Osteoblast (primary cell): Measurements from ENCODE around the gene TENM4. TPM values are rescaled to one million over a fixed set of nuclear protein-coding genes. Genes with fewer than 3 reads are reported as not detected.

ENCODE experiments used
- DNase-seq: peaks from one replicate; pipeline ENCODE4 v3.0.0; 2011; ENCODE audit warnings: low spot score, mixed read lengths; ENCODE audit not compliant: insufficient read length; ENCODE audit errors: missing footprints
- H2AFZ ChIP-seq: 2 replicates; pipeline ENCODE4 v1.6.0; 2011; ENCODE audit warnings: mild to moderate bottlenecking, low read length
- H3K27ac ChIP-seq: 2 replicates; pipeline ENCODE4 v1.5.1; 2011; ENCODE audit warnings: mild to moderate bottlenecking, low read depth, low read length, moderate library complexity
- H3K27me3 ChIP-seq: 2 replicates; pipeline ENCODE4 v1.6.0; 2012; ENCODE audit warnings: mild to moderate bottlenecking, control low read depth, inconsistent platforms, low read length, moderate library complexity; ENCODE audit not compliant: insufficient read depth
- H3K36me3 ChIP-seq: 2 replicates; pipeline ENCODE4 v1.5.1; 2011; ENCODE audit warnings: mild to moderate bottlenecking, low read length, control low read depth, moderate library complexity; ENCODE audit not compliant: insufficient read depth
- H3K4me1 ChIP-seq: 2 replicates; pipeline ENCODE4 v1.5.1; 2011; ENCODE audit warnings: mild to moderate bottlenecking, low read length, control low read depth, moderate library complexity; ENCODE audit not compliant: insufficient read depth
- H3K4me2 ChIP-seq: 2 replicates; pipeline ENCODE4 v1.6.0; 2011; ENCODE audit warnings: mild to moderate bottlenecking, low read length; ENCODE audit not compliant: insufficient read depth
- H3K4me3 ChIP-seq: fragments of 200-600 bp; sonication (generic); 3 replicates; pipeline ENCODE4 v1.5.1; 2012; ENCODE audit warnings: mild to moderate bottlenecking, low read length, inconsistent platforms; ENCODE audit not compliant: insufficient read depth
- H3K79me2 ChIP-seq: 2 replicates; pipeline ENCODE4 v1.6.0; 2012; ENCODE audit warnings: mild to moderate bottlenecking, low read length, control low read depth, inconsistent platforms; ENCODE audit not compliant: insufficient read depth
- H3K9me3 ChIP-seq: 2 replicates; pipeline ENCODE4 v1.5.1; 2011; ENCODE audit warnings: low read depth, low read length, control low read depth
- H4K20me1 ChIP-seq: 2 replicates; pipeline ENCODE4 v1.6.0; 2012; ENCODE audit warnings: mild to moderate bottlenecking, low read length, control low read depth; ENCODE audit not compliant: insufficient read depth
- total RNA-seq: library from RNA; depleted of rRNA; stranded (reverse); fragments of >200 nt; gene quantifications from 2 replicates; pipeline ENCODE4 v1.2.3, GENCODE V29; 2012
- TF ChIP-seq, protein P1 (sequence below): IDR thresholded peaks from 2 replicates; pipeline ENCODE4 v1.5.1; 2011; ENCODE audit warnings: mild to moderate bottlenecking, low read depth, low read length, moderate library complexity; ENCODE audit errors: extremely low read depth

Gene TENM4
- total RNA-seq, 1 donor: 63.3 TPM

DNA sequence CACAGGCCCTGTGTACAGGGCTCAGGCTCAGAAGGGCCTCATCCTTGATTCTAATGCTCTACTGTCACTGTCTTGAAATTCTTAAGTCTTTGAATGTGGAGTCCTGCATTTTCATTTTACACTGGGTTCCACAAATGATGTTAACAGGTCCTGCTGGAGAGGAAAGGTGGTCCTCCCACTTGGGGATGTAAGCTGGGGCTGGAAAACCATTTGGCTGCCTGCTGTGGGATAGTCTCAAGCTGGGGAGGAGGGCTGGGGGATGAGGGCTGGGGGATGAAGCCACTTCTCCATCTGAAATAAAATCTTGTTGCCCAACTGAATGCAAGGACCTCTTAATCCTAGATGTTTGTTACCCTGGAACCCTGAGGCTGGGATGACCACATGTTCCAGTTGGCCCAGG, 423.0 kb downstream of the TENM4 start:
- TF ChIP-seq, protein P1, sequence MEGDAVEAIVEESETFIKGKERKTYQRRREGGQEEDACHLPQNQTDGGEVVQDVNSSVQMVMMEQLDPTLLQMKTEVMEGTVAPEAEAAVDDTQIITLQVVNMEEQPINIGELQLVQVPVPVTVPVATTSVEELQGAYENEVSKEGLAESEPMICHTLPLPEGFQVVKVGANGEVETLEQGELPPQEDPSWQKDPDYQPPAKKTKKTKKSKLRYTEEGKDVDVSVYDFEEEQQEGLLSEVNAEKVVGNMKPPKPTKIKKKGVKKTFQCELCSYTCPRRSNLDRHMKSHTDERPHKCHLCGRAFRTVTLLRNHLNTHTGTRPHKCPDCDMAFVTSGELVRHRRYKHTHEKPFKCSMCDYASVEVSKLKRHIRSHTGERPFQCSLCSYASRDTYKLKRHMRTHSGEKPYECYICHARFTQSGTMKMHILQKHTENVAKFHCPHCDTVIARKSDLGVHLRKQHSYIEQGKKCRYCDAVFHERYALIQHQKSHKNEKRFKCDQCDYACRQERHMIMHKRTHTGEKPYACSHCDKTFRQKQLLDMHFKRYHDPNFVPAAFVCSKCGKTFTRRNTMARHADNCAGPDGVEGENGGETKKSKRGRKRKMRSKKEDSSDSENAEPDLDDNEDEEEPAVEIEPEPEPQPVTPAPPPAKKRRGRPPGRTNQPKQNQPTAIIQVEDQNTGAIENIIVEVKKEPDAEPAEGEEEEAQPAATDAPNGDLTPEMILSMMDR: no peak
- no peak overlapping the region for H3K4me2 ChIP-seq
- H3K27me3 ChIP-seq: no peaks in the 10 kb centered on the region
- peak overlapping the region; percentile 56 for H3K27ac ChIP-seq
- H3K36me3 ChIP-seq: no peaks in the 10 kb centered on the region
- no peaks in the 10 kb centered on the region for H4K20me1 ChIP-seq
- H2AFZ ChIP-seq: no peak overlapping the region
- no peak for DNase-seq
- H3K4me3 ChIP-seq: no peak overlapping the region
- peaks cover 37% of the 10 kb centered on the region for H3K4me1 ChIP-seq
- no peaks in the 10 kb centered on the region for H3K9me3 ChIP-seq
- no peaks in the 10 kb centered on the region for H3K79me2 ChIP-seq

DNA sequence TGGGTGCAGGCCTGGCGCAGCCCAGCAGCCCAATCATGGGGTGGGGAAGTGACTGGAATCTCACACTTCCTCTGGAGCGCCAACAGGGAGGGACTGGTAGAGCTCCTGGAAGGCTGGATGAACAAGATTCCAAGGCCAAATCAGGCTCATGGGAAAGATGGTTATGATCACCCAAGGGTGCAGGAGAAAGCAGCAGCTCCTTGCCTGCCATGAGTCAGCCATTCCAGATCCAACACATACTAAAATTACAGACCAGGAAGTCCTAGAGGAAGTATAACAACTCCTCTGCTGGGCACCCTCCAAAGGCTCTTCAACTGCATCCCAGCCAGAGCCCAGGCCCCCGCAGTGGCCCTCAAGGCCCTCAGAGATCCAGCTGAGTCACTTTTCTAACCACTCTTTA, 427.3 kb downstream of the TENM4 start:
- no peaks in the 10 kb centered on the region for H3K27me3 ChIP-seq
- H3K9me3 ChIP-seq: no peaks in the 10 kb centered on the region
- DNase-seq: no peak
- no peak overlapping the region for H3K4me3 ChIP-seq
- H3K4me2 ChIP-seq: no peak overlapping the region
- no peaks in the 10 kb centered on the region for H4K20me1 ChIP-seq
- H3K27ac ChIP-seq: no peak overlapping the region
- H2AFZ ChIP-seq: peak overlapping the region; percentile 57
- no peaks in the 10 kb centered on the region for H3K79me2 ChIP-seq
- H3K4me1 ChIP-seq: peaks cover 29% of the 10 kb centered on the region
- TF ChIP-seq, protein P1: no peak
- H3K36me3 ChIP-seq: no peaks in the 10 kb centered on the region

- Histone ChIP-seq H3K36me3 (no peaks in the 10 kb centered on the region), H3K9me3 (no peaks in the 10 kb centered on the region), H4K20me1 (no peaks in the 10 kb centered on the region), H3K27ac (no peak overlapping the region), H3K4me2 (no peak overlapping the region), H3K4me3 (no peak overlapping the region), H3K27me3 (no peaks in the 10 kb centered on the region), H2AFZ (no peak overlapping the region), H3K79me2 (no peaks in the 10 kb centered on the region), H3K4me1 (peaks cover 13% of the 10 kb centered on the region)
- TF ChIP-seq, protein P1: no peak
- no peak for DNase-seq
Measured at GRCh38 chr11:79011357-79011756, 429.5 kb downstream of the TENM4 start.

GRCh38 chr11:79007771-79008402, 432.9 kb downstream of the TENM4 start:
- no peak overlapping the region for H3K4me2 ChIP-seq
- H3K27ac ChIP-seq: no peak overlapping the region
- H4K20me1 ChIP-seq: no peaks in the 10 kb centered on the region
- no peaks in the 10 kb centered on the region for H3K36me3 ChIP-seq
- no peaks in the 10 kb centered on the region for H3K4me1 ChIP-seq
- no peaks in the 10 kb centered on the region for H3K27me3 ChIP-seq
- no peak overlapping the region for H3K4me3 ChIP-seq
- H2AFZ ChIP-seq: no peak overlapping the region
- TF ChIP-seq, protein P1: no peak
- no peak for DNase-seq
- H3K9me3 ChIP-seq: no peaks in the 10 kb centered on the region
- H3K79me2 ChIP-seq: no peaks in the 10 kb centered on the region
